NCI-H2196 (cell line): ENCODE results near the gene ADAMTS17.

Experiments
- DNase-seq: peaks from one replicate; lab custom pipeline; 2025; ENCODE audit not compliant: unreplicated experiment; lab: John Stamatoyannopoulos, UW

Gene ADAMTS17

GRCh38 chr15:100202309-100202960, 139.3 kb downstream of the ADAMTS17 start:
- DNase-seq = no peak

- no peak for DNase-seq
Measured at GRCh38 chr15:100201376-100202280, 140.1 kb downstream of the ADAMTS17 start.

- DNase-seq = no peak
Measured at GRCh38 chr15:100200287-100200880, 141.4 kb downstream of the ADAMTS17 start.

GRCh38 chr15:100199711-100200286, 142.0 kb downstream of the ADAMTS17 start:
- no peak for DNase-seq

GRCh38 chr15:100198442-100198841, 143.3 kb downstream of the ADAMTS17 start:
- DNase-seq = no peak

- no peak for DNase-seq
Measured at GRCh38 chr15:100196326-100197058, 145.3 kb downstream of the ADAMTS17 start.

GRCh38 chr15:100194996-100195395, 146.8 kb downstream of the ADAMTS17 start:
- no peak for DNase-seq

- no peak for DNase-seq
Measured at GRCh38 chr15:100193277-100193860, 148.4 kb downstream of the ADAMTS17 start.

- no peak for DNase-seq
Measured at GRCh38 chr15:100192097-100193080, 149.4 kb downstream of the ADAMTS17 start.

- no peak for DNase-seq
Measured at GRCh38 chr15:100191161-100191560, 150.6 kb downstream of the ADAMTS17 start.

- DNase-seq = no peak
Measured at GRCh38 chr15:100190675-100191074, 151.1 kb downstream of the ADAMTS17 start.

- DNase-seq = no peak
Measured at GRCh38 chr15:100189849-100190248, 151.9 kb downstream of the ADAMTS17 start.

- DNase-seq = no peak
Measured at GRCh38 chr15:100189319-100189718, 152.5 kb downstream of the ADAMTS17 start.

GRCh38 chr15:100187677-100188076, 154.1 kb downstream of the ADAMTS17 start:
- no peak for DNase-seq

GRCh38 chr15:100186960-100187359, 154.8 kb downstream of the ADAMTS17 start:
- DNase-seq = no peak

GRCh38 chr15:100186366-100186765, 155.4 kb downstream of the ADAMTS17 start:
- no peak for DNase-seq

- DNase-seq = no peak
Measured at GRCh38 chr15:100183921-100184495, 157.8 kb downstream of the ADAMTS17 start.

- DNase-seq = no peak
Measured at GRCh38 chr15:100180921-100181320, 160.9 kb downstream of the ADAMTS17 start.
